Astrocyte (in vitro differentiated cells and primary cell): ENCODE measurements around the gene TRIO. TPM values are rescaled to one million over a fixed set of nuclear protein-coding genes. Genes with fewer than 3 reads are reported as not detected.

Experiments used
- DNase-seq: peaks from one replicate; pipeline ENCODE4 v3.0.0-alpha.2; 2010; ENCODE audit warnings: low read depth
- FAIRE-seq: peaks from 2 replicates; lab custom pipeline; 2011; peaks lifted over from hg19 to GRCh38; lab: Jason Lieb, UNC
- H2AFZ ChIP-seq: 2 replicates; pipeline ENCODE4 v1.6.0; 2012; ENCODE audit warnings: low read depth, low read length, inconsistent platforms
- H3K27ac ChIP-seq: 2 replicates; pipeline ENCODE4 v1.5.1; 2011; ENCODE audit warnings: low read depth, low read length, inconsistent platforms
- H3K27me3 ChIP-seq: 2 replicates; pipeline ENCODE4 v1.6.0; 2011; ENCODE audit warnings: low read length, inconsistent platforms; ENCODE audit not compliant: insufficient read depth
- H3K36me3 ChIP-seq: 2 replicates; pipeline ENCODE4 v1.5.1; 2011; ENCODE audit warnings: low read length, inconsistent platforms; ENCODE audit not compliant: insufficient read depth
- H3K4me1 ChIP-seq: 2 replicates; pipeline ENCODE4 v1.5.1; 2011; ENCODE audit warnings: low read length, inconsistent platforms; ENCODE audit not compliant: insufficient read depth
- H3K4me2 ChIP-seq: 2 replicates; pipeline ENCODE4 v1.6.0; 2012; ENCODE audit warnings: low read length, inconsistent platforms
- H3K4me3 ChIP-seq: 2 replicates; pipeline ENCODE4 v1.5.1; 2011; ENCODE audit warnings: low read depth, mild to moderate bottlenecking, low read length, inconsistent platforms; ENCODE audit not compliant: insufficient read depth
- H3K79me2 ChIP-seq: 2 replicates; pipeline ENCODE4 v1.6.0; 2012; ENCODE audit warnings: mild to moderate bottlenecking, low read length, inconsistent platforms; ENCODE audit not compliant: insufficient read depth
- H3K9ac ChIP-seq: 2 replicates; pipeline ENCODE4 v1.6.0; 2012; ENCODE audit warnings: mild to moderate bottlenecking, low read length, inconsistent platforms
- H3K9me3 ChIP-seq: 2 replicates; pipeline ENCODE4 v1.5.1; 2012; ENCODE audit warnings: low read depth, mild to moderate bottlenecking, low read length, inconsistent platforms; ENCODE audit not compliant: insufficient read depth
- H4K20me1 ChIP-seq: 2 replicates; pipeline ENCODE4 v1.6.0; 2012; ENCODE audit warnings: low read length, inconsistent platforms; ENCODE audit not compliant: insufficient read depth
- H3K27ac Mint-ChIP-seq: one replicate; pipeline ENCODE4 v1.8.0; 2021; ENCODE audit warnings: mild to moderate bottlenecking, mixed read lengths; ENCODE audit not compliant: unreplicated experiment
- H3K27me3 Mint-ChIP-seq: one replicate; pipeline ENCODE4 v1.8.0; 2021; ENCODE audit warnings: low read depth, mixed read lengths; ENCODE audit not compliant: unreplicated experiment
- H3K36me3 Mint-ChIP-seq: one replicate; pipeline ENCODE4 v1.8.0; 2021; ENCODE audit warnings: low read depth, mixed read lengths; ENCODE audit not compliant: unreplicated experiment
- H3K4me1 Mint-ChIP-seq: one replicate; pipeline ENCODE4 v1.8.0; 2021; ENCODE audit warnings: low read depth, mixed read lengths; ENCODE audit not compliant: unreplicated experiment
- H3K4me3 Mint-ChIP-seq: one replicate; pipeline ENCODE4 v1.8.0; 2021; ENCODE audit warnings: mild to moderate bottlenecking, moderate library complexity, mixed read lengths; ENCODE audit not compliant: unreplicated experiment
- H3K9me3 Mint-ChIP-seq: one replicate; pipeline ENCODE4 v1.8.0; 2021; ENCODE audit warnings: mild to moderate bottlenecking, mixed read lengths; ENCODE audit not compliant: unreplicated experiment
- EZH2 ChIP-seq: IDR thresholded peaks from 2 replicates; pipeline ENCODE4 v1.6.1; 2012; ENCODE audit warnings: mild to moderate bottlenecking, low read length, inconsistent platforms; ENCODE audit not compliant: insufficient read depth
- total RNA-seq: library from RNA; stranded (reverse); gene quantifications from 2 replicates; pipeline ENCODE4 v1.2.1, GENCODE V29; 2021
- TF ChIP-seq, protein P1 (sequence below): IDR thresholded peaks from 2 replicates; pipeline ENCODE4 v1.5.1; 2011; ENCODE audit warnings: low read depth, mild to moderate bottlenecking, inconsistent platforms, low read length, moderate library complexity; ENCODE audit not compliant: insufficient read depth

Gene TRIO
- total RNA-seq, 1 donor from 2014 or later, result 347 TPM

DNA sequence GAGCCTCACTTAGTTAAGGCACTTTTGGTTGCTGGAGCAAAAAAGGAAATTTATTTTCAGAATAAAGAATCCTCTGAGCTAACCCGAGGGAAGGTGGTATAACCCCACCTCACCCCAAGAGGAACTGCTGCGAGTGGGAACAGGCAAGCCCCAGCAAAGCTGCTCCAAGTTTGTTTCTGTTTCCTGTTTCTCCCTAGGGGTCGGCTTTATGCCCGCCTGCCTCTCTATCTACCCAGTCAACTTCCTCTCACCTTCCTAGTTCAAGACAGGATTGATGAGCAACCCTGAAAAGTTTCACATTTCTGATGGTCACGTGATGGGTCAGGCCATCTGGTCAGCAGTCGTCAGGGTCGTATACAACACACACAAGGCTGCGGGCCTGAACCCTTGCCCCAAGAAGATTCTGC is 31.1 kb downstream of the TRIO start:
- Histone ChIP-seq H3K36me3 (no peaks in the 10 kb centered on the region), H3K4me1 (peaks cover 69% of the 10 kb centered on the region), H3K9ac (peak overlapping the region; percentile 56), H2AFZ (no peak overlapping the region), H3K79me2 (peaks cover 100% of the 10 kb centered on the region), H3K4me2 (peak overlapping the region; percentile 64), H3K27ac (peak overlapping the region; percentile 49), H3K4me3 (no peak overlapping the region), H3K9me3 (no peaks in the 10 kb centered on the region), H3K27me3 (no peaks in the 10 kb centered on the region), H4K20me1 (peaks cover 69% of the 10 kb centered on the region)
- Mint-ChIP-seq H3K36me3 (peaks cover 1% of the 10 kb centered on the region), H3K4me1 (peaks cover 71% of the 10 kb centered on the region), H3K27me3 (no peaks in the 10 kb centered on the region), H3K27ac (peak overlapping the region; percentile 67), H3K9me3 (no peaks in the 10 kb centered on the region), H3K4me3 (peak overlapping the region; percentile 2)
- FAIRE-seq (no peak), DNase-seq (no peak)
- TF ChIP-seq, protein P1, sequence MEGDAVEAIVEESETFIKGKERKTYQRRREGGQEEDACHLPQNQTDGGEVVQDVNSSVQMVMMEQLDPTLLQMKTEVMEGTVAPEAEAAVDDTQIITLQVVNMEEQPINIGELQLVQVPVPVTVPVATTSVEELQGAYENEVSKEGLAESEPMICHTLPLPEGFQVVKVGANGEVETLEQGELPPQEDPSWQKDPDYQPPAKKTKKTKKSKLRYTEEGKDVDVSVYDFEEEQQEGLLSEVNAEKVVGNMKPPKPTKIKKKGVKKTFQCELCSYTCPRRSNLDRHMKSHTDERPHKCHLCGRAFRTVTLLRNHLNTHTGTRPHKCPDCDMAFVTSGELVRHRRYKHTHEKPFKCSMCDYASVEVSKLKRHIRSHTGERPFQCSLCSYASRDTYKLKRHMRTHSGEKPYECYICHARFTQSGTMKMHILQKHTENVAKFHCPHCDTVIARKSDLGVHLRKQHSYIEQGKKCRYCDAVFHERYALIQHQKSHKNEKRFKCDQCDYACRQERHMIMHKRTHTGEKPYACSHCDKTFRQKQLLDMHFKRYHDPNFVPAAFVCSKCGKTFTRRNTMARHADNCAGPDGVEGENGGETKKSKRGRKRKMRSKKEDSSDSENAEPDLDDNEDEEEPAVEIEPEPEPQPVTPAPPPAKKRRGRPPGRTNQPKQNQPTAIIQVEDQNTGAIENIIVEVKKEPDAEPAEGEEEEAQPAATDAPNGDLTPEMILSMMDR, result no peak
- TF ChIP-seq EZH2, result no peak

DNA sequence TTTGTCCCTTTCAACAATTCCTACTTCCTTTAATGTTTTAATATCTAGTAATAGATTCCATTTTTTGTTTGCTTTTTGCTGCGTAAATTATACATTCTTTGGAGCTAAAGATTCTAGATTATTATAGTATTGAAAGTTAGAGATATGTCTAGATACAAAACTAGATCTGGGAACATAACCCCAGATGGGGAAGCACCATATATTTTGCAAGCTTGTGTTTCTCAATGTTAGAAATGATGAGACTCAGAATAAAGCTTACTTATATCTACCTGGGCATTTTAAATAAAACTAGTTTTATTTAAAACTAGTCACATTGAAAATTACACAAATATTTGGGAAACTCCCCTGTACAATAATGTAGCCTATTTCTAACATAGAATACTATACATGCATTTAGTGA is 32.2 kb downstream of the TRIO start:
- H3K27me3 ChIP-seq, result no peaks in the 10 kb centered on the region
- H3K4me1 ChIP-seq, result peaks cover 72% of the 10 kb centered on the region
- Mint-ChIP-seq H3K36me3 (peaks cover 1% of the 10 kb centered on the region), H3K27me3 (no peaks in the 10 kb centered on the region), H3K27ac (no peak overlapping the region), H3K4me3 (no peak overlapping the region), H3K9me3 (no peaks in the 10 kb centered on the region), H3K4me1 (peaks cover 63% of the 10 kb centered on the region)
- H3K79me2 ChIP-seq, result peaks cover 100% of the 10 kb centered on the region
- H3K27ac ChIP-seq, result no peak overlapping the region
- H3K4me2 ChIP-seq, result no peak overlapping the region
- TF ChIP-seq, protein P1, result no peak
- no peak for TF ChIP-seq EZH2
- FAIRE-seq, result no peak
- no peaks in the 10 kb centered on the region for H3K9me3 ChIP-seq
- H3K36me3 ChIP-seq, result no peaks in the 10 kb centered on the region
- no peak overlapping the region for H3K9ac ChIP-seq
- no peak overlapping the region for H3K4me3 ChIP-seq
- peaks cover 60% of the 10 kb centered on the region for H4K20me1 ChIP-seq
- H2AFZ ChIP-seq, result no peak overlapping the region
- DNase-seq, result no peak

DNA sequence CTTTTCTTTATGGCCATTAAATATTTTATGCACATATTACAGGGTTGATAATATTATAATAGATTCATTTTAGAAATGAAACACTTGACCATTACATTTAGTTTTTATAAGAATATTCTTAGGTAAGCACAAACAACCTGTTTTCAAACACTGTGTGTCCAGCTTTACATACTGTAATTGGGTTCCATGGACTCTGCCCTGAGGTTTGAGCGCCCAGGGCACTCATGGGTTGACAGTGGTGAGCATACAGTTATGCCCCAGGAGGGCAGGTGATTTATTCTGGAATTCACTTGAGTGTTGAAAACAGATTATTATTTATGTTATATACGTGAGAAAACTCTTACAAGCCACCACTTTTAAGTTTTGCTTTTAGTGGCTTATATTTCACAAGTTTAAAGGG is 33.7 kb downstream of the TRIO start:
- no peak overlapping the region for H3K4me2 ChIP-seq
- H3K9me3 ChIP-seq, result no peaks in the 10 kb centered on the region
- no peaks in the 10 kb centered on the region for H3K27me3 ChIP-seq
- peaks cover 100% of the 10 kb centered on the region for H3K79me2 ChIP-seq
- H3K27ac ChIP-seq, result peak overlapping the region; percentile 90
- Mint-ChIP-seq H3K36me3 (peaks cover 4% of the 10 kb centered on the region), H3K4me3 (no peak overlapping the region), H3K27ac (no peak overlapping the region), H3K9me3 (no peaks in the 10 kb centered on the region), H3K27me3 (no peaks in the 10 kb centered on the region), H3K4me1 (peaks cover 64% of the 10 kb centered on the region)
- peak overlapping the region; percentile 64 for H3K9ac ChIP-seq
- no peak overlapping the region for H2AFZ ChIP-seq
- peaks cover 73% of the 10 kb centered on the region for H3K4me1 ChIP-seq
- TF ChIP-seq, protein P1, result no peak
- TF ChIP-seq EZH2, result no peak
- FAIRE-seq (no peak), DNase-seq (no peak)
- no peak overlapping the region for H3K4me3 ChIP-seq
- H3K36me3 ChIP-seq, result no peaks in the 10 kb centered on the region
- H4K20me1 ChIP-seq, result peaks cover 47% of the 10 kb centered on the region
